WTC11 (cell line): ENCODE results near the gene EIF3L. TPM values are rescaled to one million over a fixed set of nuclear protein-coding genes. Genes with fewer than 3 reads are reported as not detected.
A peak's percentile ranks its signal among the peaks of the same experiment; 100 is the strongest.

Source experiments
- ATAC-seq: fragments of 200-7000 bp; cut with Tn5 transposase; 2 replicates; pipeline ENCODE4 v1.10.0; 2021; ENCODE audit warnings: mild to moderate bottlenecking, moderate library complexity
- CTCF ChIA-PET: fragments of 300-600 bp; sonication (Branson Sonifier 250); formaldehyde crosslinking; loops from one replicate; lab custom pipeline; 2021; ENCODE audit warnings: antibody characterized with exemption; lab: Charles Lee
- POLR2A ChIA-PET: fragments of 350-600 bp; sonication (Branson Sonifier 250); formaldehyde crosslinking; loops from one replicate; lab custom pipeline; 2021; ENCODE audit warnings: antibody characterized with exemption; lab: Charles Lee
- DNase-seq: peaks from one replicate; pipeline ENCODE4 v3.0.0; 2021; ENCODE audit warnings: low spot score
- H3K27ac Mint-ChIP-seq: 2 replicates; pipeline ENCODE4 v1.8.0; 2021; ENCODE audit warnings: mixed read lengths
- H3K27me3 Mint-ChIP-seq: 2 replicates; pipeline ENCODE4 v1.8.0; 2021; ENCODE audit warnings: low read depth, mild to moderate bottlenecking, moderate library complexity, mixed read lengths
- H3K36me3 Mint-ChIP-seq: 2 replicates; pipeline ENCODE4 v1.8.0; 2021; ENCODE audit warnings: mixed read lengths
- H3K4me1 Mint-ChIP-seq: 2 replicates; pipeline ENCODE4 v1.8.0; 2022; ENCODE audit warnings: mixed read lengths
- H3K4me3 Mint-ChIP-seq: 2 replicates; pipeline ENCODE4 v1.8.0; 2021; ENCODE audit warnings: mild to moderate bottlenecking, moderate library complexity, mixed read lengths
- H3K9me3 Mint-ChIP-seq: 2 replicates; pipeline ENCODE4 v1.8.0; 2021; ENCODE audit warnings: mixed read lengths
- CDX4 ChIP-seq: fragments of 250-450 bp; sonication (Bioruptor Pico); IDR thresholded peaks from 2 replicates; pipeline ENCODE4 v1.9.0; 2021; ENCODE audit warnings: moderate library complexity, mild to moderate bottlenecking, inconsistent platforms, borderline replicate concordance
- ELF4 ChIP-seq: sonication (generic); formaldehyde crosslinking; IDR thresholded peaks from 2 replicates; pipeline ENCODE4 v1.8.1; 2022; ENCODE audit warnings: low read depth, mild to moderate bottlenecking, moderate library complexity, missing genetic modification reagents
- GRHL2 ChIP-seq: fragments of 250-450 bp; sonication (Bioruptor Pico); IDR thresholded peaks from 2 replicates; pipeline ENCODE4 v1.8.0; 2022; ENCODE audit warnings: mild to moderate bottlenecking, moderate library complexity; ENCODE audit not compliant: insufficient replicate concordance, severe bottlenecking
- JAZF1 ChIP-seq: fragments of 250-450 bp; sonication (Bioruptor Pico); IDR thresholded peaks from 2 replicates; pipeline ENCODE4 v1.9.0; 2021; ENCODE audit warnings: moderate library complexity, mild to moderate bottlenecking, inconsistent platforms
- KAT7 ChIP-seq: sonication (generic); formaldehyde crosslinking; IDR thresholded peaks from 2 replicates; pipeline ENCODE4 v1.8.1; 2023; ENCODE audit warnings: missing genetic modification reagents, mild to moderate bottlenecking, borderline replicate concordance
- OVOL2 ChIP-seq: fragments of 250-450 bp; sonication (Bioruptor Pico); IDR thresholded peaks from 2 replicates; pipeline ENCODE4 v1.9.0; 2021; ENCODE audit warnings: mild to moderate bottlenecking, borderline replicate concordance
- PRRX2 ChIP-seq: fragments of 250-450 bp; sonication (Bioruptor Pico); IDR thresholded peaks from 2 replicates; pipeline ENCODE4 v1.8.0; 2021; ENCODE audit warnings: mild to moderate bottlenecking
- RORB ChIP-seq: fragments of 250-450 bp; sonication (Bioruptor Pico); IDR thresholded peaks from 2 replicates; pipeline ENCODE4 v1.9.0; 2021; ENCODE audit warnings: mild to moderate bottlenecking
- SOX15 ChIP-seq: fragments of 250-450 bp; sonication (Bioruptor Pico); IDR thresholded peaks from 2 replicates; pipeline ENCODE4 v1.9.0; 2021; ENCODE audit warnings: mild to moderate bottlenecking
- TP53 ChIP-seq: sonication (generic); formaldehyde crosslinking; IDR thresholded peaks from 2 replicates; pipeline ENCODE4 v1.8.1; 2023; ENCODE audit warnings: mild to moderate bottlenecking, missing genetic modification reagents
- USF1 ChIP-seq: sonication (generic); formaldehyde crosslinking; IDR thresholded peaks from 2 replicates; pipeline ENCODE4 v1.8.0; 2022; ENCODE audit warnings: mild to moderate bottlenecking, missing genetic modification reagents
- ZBTB21 ChIP-seq: sonication (generic); formaldehyde crosslinking; IDR thresholded peaks from 2 replicates; pipeline ENCODE4 v1.8.1; 2023; ENCODE audit warnings: mild to moderate bottlenecking, missing genetic modification reagents, borderline replicate concordance
- ZNF317 ChIP-seq: sonication (generic); formaldehyde crosslinking; IDR thresholded peaks from 2 replicates; pipeline ENCODE4 v1.8.1; 2023; ENCODE audit warnings: low read depth, mild to moderate bottlenecking, moderate library complexity, missing genetic modification reagents, borderline replicate concordance
- ZNF512 ChIP-seq: sonication (generic); formaldehyde crosslinking; IDR thresholded peaks from 2 replicates; pipeline ENCODE4 v1.8.1; 2022; ENCODE audit warnings: missing genetic modification reagents, borderline replicate concordance
- total RNA-seq: library from RNA; stranded (reverse); gene quantifications from 3 replicates; pipeline ENCODE4 v1.2.3, GENCODE V29; 2021
- TF ChIP-seq, protein P1 (sequence below): sonication (generic); formaldehyde crosslinking; IDR thresholded peaks from 2 replicates; pipeline ENCODE4 v1.8.1; 2023; ENCODE audit warnings: mild to moderate bottlenecking, missing genetic modification reagents, moderate library complexity
- TF ChIP-seq, protein P2 (sequence below): fragments of 200-600 bp; IDR thresholded peaks from 2 replicates; pipeline ENCODE4 v1.8.0; 2022; ENCODE audit warnings: antibody characterized with exemption

Gene EIF3L
- total RNA-seq, 1 experiment from 2014 or later = 611 TPM

DNA sequence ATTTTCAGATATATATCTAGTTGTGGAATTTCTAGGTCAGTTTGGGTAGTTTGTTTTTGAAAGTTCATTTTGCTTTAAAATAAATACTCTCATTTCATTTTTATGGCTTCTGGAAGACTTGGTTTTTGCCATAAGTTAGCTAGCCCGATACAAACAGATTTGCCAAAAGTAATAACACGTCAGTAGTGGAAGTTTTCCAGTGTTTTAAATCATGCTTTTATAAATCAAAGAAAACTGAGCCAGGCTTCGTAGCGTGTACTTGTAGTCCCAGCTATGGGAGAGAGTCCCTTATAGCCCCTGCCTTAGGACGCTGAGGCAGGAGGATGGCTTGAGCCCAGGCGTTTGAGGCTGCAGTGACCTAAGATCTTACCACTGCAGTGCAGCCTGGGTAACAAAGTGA is 35.2 kb downstream of the EIF3L start (continued):
- TF ChIP-seq ZNF512 (CRISPR knock-in tag) = no peak
- TF ChIP-seq, protein P1, sequence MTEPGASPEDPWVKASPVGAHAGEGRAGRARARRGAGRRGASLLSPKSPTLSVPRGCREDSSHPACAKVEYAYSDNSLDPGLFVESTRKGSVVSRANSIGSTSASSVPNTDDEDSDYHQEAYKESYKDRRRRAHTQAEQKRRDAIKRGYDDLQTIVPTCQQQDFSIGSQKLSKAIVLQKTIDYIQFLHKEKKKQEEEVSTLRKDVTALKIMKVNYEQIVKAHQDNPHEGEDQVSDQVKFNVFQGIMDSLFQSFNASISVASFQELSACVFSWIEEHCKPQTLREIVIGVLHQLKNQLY (CRISPR knock-in tag) = no peak

DNA sequence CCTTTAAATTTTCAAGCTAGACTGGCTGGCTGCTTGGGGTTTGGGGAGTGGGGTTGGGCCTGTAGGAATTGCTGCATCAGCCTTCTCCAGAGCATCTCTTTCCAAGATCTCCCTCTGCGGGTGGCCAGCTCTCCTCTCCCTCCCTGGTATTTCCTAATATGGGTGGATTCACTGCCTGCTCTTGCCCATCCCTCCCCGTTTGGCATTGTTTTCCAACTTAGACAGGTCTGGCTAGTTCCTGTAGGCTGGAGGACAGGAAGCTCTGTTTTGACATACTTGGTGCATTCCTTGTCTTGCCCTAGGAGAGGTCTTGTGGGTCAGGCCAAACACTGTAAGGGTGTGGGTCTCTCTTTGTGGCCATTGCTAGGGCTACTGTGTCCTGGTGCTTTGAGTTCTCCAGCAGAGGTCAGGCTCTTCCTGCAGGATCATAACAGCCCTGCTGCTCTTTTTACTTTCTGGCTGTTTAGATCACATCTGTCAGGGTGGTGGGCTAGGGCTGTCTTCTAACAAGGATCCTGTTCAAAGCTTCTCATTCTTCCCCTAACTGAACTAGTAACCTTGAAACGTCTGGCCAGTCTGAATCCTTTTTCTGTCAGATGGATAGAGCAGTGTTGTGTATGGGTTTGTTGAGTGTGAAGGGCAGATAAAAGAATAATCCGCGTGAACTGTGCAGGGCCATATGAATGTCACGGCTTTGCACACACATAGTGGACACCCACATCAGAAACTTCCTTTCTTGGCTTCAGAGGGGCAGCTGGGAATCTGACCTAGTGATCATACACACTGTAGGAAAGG is 38.6 kb downstream of the EIF3L start:
- peaks cover under 1% of the 10 kb centered on the region for H3K4me1 Mint-ChIP-seq
- ATAC-seq (peak; percentile 84), DNase-seq (no peak)
- H3K27ac Mint-ChIP-seq = peak overlapping the region; percentile 28; the same call in 1 of the 2 replicates
- no peak overlapping the region for H3K4me3 Mint-ChIP-seq
- H3K27me3 Mint-ChIP-seq = no peaks in the 10 kb centered on the region
- POLR2A ChIA-PET = interaction anchor here (0.7 to 1.3 kb wide), 4 partner anchors 8 to 61 kb away, joined by 3 to 5 read pairs (median 3); partner anchors contain the start of gene ANKRD54
- TF ChIP-seq TP53 (CRISPR knock-in tag) = no peak
- TF ChIP-seq ZNF317 (CRISPR knock-in tag) = no peak
- TF ChIP-seq CDX4 (CRISPR knock-in tag) = no peak
- TF ChIP-seq, all 79 proteins: peak for 0
- CTCF ChIA-PET = interaction anchor here (0.6 to 3.7 kb wide), 14 partner anchors 8 to 84 kb away, joined by 3 to 18 read pairs (median 4); partner anchors contain the start of gene MICALL1
- H3K9me3 Mint-ChIP-seq = no peaks in the 10 kb centered on the region
- peaks cover 51% of the 10 kb centered on the region for H3K36me3 Mint-ChIP-seq

- CTCF ChIA-PET = interaction anchor here (0.7 to 3.2 kb wide), 6 partner anchors 14 to 75 kb away, joined by 3 to 10 read pairs (median 6); partner anchors contain the start of gene MICALL1
- TF ChIP-seq ELF4 (no peak), ZBTB21 (no peak), GRHL2 (no peak)
- Mint-ChIP-seq H3K4me1 (peaks cover 36% of the 10 kb centered on the region), H3K27ac (peak overlapping the region; percentile 1), H3K4me3 (no peak overlapping the region), H3K9me3 (no peaks in the 10 kb centered on the region), H3K36me3 (peaks cover 28% of the 10 kb centered on the region), H3K27me3 (no peaks in the 10 kb centered on the region)
- POLR2A ChIA-PET = interaction anchor here (1.0 kb wide), 1 partner anchor 13 kb away, joined by 3 read pairs; no protein-coding TSS in a partner anchor
- ATAC-seq (no peak), DNase-seq (no peak)
These were observed 42.7 kb downstream of the EIF3L start for GRCh38 chr22:37891926-37892325.

DNA sequence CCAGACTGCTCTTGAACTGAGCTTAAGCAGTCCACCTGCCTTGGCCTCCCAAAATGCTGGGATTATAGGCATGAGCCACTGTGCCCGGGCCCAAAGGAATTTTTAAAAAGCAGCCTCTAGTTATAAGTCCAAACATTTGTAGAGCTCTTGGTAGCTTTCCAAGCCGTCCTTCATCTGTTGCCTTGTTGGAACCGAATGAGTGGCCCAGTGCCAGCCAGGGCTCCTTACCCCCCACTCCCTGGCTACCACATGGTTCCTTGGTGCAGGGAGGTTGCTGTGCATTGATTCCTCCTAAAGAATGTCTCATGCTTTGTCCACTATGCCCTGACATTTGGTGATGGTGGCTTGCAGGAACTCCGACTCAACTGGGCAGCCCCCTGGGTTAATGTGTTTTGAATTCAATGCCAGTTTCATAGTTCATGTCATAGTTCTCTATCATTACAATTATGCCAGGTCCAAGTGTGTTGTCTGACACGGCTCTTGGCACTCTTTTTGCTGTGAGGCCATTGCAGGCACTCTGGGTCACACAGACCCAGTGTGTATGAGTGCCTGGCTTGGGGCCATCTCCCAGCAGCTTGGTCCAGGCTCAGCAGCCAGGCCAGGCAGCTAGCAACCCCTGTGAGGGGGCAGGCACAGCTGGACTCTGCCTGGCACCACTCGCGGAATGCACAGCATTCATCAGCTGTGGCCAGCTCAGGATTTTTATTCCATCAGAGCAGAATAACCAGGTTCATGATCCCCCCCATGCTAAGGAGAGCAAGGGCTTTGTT is 43.5 kb downstream of the EIF3L start:
- H3K27ac Mint-ChIP-seq = peak overlapping the region; percentile 88
- no peak for DNase-seq
- H3K4me3 Mint-ChIP-seq = no peak overlapping the region
- peaks cover 22% of the 10 kb centered on the region for H3K36me3 Mint-ChIP-seq
- H3K9me3 Mint-ChIP-seq = no peaks in the 10 kb centered on the region
- TF ChIP-seq OVOL2 (CRISPR knock-in tag) (no peak), SOX15 (CRISPR knock-in tag) (no peak), KAT7 (CRISPR knock-in tag) (no peak), RORB (CRISPR knock-in tag) (no peak), USF1 (CRISPR knock-in tag) (no peak), JAZF1 (CRISPR knock-in tag) (no peak), PRRX2 (CRISPR knock-in tag) (no peak)
- TF ChIP-seq, protein P1 (CRISPR knock-in tag) = no peak
- TF ChIP-seq, protein P2, sequence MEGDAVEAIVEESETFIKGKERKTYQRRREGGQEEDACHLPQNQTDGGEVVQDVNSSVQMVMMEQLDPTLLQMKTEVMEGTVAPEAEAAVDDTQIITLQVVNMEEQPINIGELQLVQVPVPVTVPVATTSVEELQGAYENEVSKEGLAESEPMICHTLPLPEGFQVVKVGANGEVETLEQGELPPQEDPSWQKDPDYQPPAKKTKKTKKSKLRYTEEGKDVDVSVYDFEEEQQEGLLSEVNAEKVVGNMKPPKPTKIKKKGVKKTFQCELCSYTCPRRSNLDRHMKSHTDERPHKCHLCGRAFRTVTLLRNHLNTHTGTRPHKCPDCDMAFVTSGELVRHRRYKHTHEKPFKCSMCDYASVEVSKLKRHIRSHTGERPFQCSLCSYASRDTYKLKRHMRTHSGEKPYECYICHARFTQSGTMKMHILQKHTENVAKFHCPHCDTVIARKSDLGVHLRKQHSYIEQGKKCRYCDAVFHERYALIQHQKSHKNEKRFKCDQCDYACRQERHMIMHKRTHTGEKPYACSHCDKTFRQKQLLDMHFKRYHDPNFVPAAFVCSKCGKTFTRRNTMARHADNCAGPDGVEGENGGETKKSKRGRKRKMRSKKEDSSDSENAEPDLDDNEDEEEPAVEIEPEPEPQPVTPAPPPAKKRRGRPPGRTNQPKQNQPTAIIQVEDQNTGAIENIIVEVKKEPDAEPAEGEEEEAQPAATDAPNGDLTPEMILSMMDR = no peak
- ChIA-PET CTCF (interaction anchor here (1.0 to 3.2 kb wide), 5 partner anchors 13 to 59 kb away, joined by 3 to 10 read pairs (median 7); partner anchors contain the start of gene MICALL1), POLR2A (interaction anchor here (0.6 kb wide), 1 partner anchor 20 kb away, joined by 3 read pairs; no protein-coding TSS in a partner anchor)
- H3K4me1 Mint-ChIP-seq = peaks cover 39% of the 10 kb centered on the region
- H3K27me3 Mint-ChIP-seq = no peaks in the 10 kb centered on the region
- no peak for ATAC-seq
